ENCODE results near the gene FUT9.
"Not testable (repeated sequence)": the region's sequence is repeated elsewhere in the genome, so short reads cannot be mapped to it uniquely, and the experiment has no call there.

Gene FUT9

GRCh38 chr6:96194675-96195074, 178.9 kb downstream of the FUT9 start:
- no peak for DNase-seq

GRCh38 chr6:96195272-96195671, 179.5 kb downstream of the FUT9 start:
- DNase-seq = no peak

GRCh38 chr6:96196633-96197032, 180.9 kb downstream of the FUT9 start:
- no peak for DNase-seq

GRCh38 chr6:96197241-96197640, 181.5 kb downstream of the FUT9 start:
- DNase-seq = no peak

- no peak for DNase-seq
Observed at GRCh38 chr6:96202571-96202970, 186.8 kb downstream of the FUT9 start.

- no peak for DNase-seq
Observed at GRCh38 chr6:96211341-96211740, 195.6 kb downstream of the FUT9 start.

GRCh38 chr6:96212066-96212465, 196.3 kb downstream of the FUT9 start:
- no peak for DNase-seq

- DNase-seq = no peak
Observed at GRCh38 chr6:96213784-96214183, 198.0 kb downstream of the FUT9 start.

- DNase-seq = no peak
Observed at GRCh38 chr6:96223695-96224094, 207.9 kb downstream of the FUT9 start.

- no peak for DNase-seq
Observed at GRCh38 chr6:96227135-96227534, 211.4 kb downstream of the FUT9 start.

GRCh38 chr6:96234444-96234843, 218.7 kb downstream of the FUT9 start:
- no peak for DNase-seq

GRCh38 chr6:96235927-96236326, 220.2 kb downstream of the FUT9 start:
- DNase-seq = no peak

GRCh38 chr6:96236471-96236870, 220.7 kb downstream of the FUT9 start:
- no peak for DNase-seq

GRCh38 chr6:96237638-96238347, 222.0 kb downstream of the FUT9 start:
- no peak for DNase-seq

- DNase-seq = no peak
Observed at GRCh38 chr6:96246563-96246962, 230.8 kb downstream of the FUT9 start.

- DNase-seq = no peak
Observed at GRCh38 chr6:96249755-96250154, 234.0 kb downstream of the FUT9 start.

- DNase-seq = no peak
Observed at GRCh38 chr6:96257751-96258150, 242.0 kb downstream of the FUT9 start.

- DNase-seq = not testable (repeated sequence)
Observed at GRCh38 chr6:96260787-96261430, 245.1 kb downstream of the FUT9 start.

Measured in T-helper 1 cell (primary cell).